Nephron (organoid): ENCODE results near the gene CNTNAP2.

Source experiments
- H3K27ac Mint-ChIP-seq, 3 experiments: 2 replicates each; pipeline ENCODE4 v1.8.0; 2020; ENCODE audit warnings: mixed read lengths in 3 of 3, mild to moderate bottlenecking in 2 of 3, moderate library complexity in 1 of 3
- H3K27me3 Mint-ChIP-seq: 2 replicates; pipeline ENCODE4 v1.8.0; 2021; ENCODE audit warnings: low read depth, mild to moderate bottlenecking, moderate library complexity, mixed read lengths
- H3K36me3 Mint-ChIP-seq: 2 replicates; pipeline ENCODE4 v1.8.0; 2020; ENCODE audit warnings: low read depth, mixed read lengths
- H3K4me1 Mint-ChIP-seq: 2 replicates; pipeline ENCODE4 v1.8.0; 2020; ENCODE audit warnings: mixed read lengths
- H3K4me3 Mint-ChIP-seq, 3 experiments: 2 replicates each; pipeline ENCODE4 v1.8.0; 2020; ENCODE audit warnings: mild to moderate bottlenecking in 3 of 3, mixed read lengths in 3 of 3, moderate library complexity in 2 of 3
- H3K9me3 Mint-ChIP-seq: 2 replicates; pipeline ENCODE4 v1.8.0; 2020; ENCODE audit warnings: mixed read lengths
- TF ChIP-seq, protein P1 (sequence below), 3 experiments: fragments of 200-600 bp; sonication (generic); IDR thresholded peaks; one replicate each; pipeline ENCODE4 v1.5.0; 2021; ENCODE audit warnings: antibody characterized with exemption in 3 of 3; ENCODE audit not compliant: unreplicated experiment in 3 of 3

CNTNAP2 gene

DNA sequence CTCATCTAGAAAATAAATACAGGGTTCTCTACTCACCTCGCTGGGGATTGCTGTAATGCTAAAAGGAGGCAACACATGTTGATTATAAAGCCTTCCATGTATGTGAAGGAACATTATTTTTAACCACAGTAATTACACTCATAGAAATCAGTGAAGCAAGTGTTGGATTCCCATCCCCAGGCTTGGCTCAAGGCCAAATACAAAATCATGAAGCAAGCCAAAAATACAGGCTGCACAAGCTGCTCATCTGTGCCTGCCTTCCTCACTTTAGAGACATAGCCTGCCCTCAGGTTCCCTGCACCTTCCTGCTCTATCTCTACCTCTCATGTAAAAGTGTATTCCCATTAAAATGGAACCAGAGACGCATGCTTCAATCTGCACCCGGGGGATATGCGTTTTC lies 1396.8 kb downstream of the CNTNAP2 start:
- H3K4me1 Mint-ChIP-seq, result peaks cover 25% of the 10 kb centered on the region
- no peaks in the 10 kb centered on the region for H3K27me3 Mint-ChIP-seq
- TF ChIP-seq, protein P1, sequence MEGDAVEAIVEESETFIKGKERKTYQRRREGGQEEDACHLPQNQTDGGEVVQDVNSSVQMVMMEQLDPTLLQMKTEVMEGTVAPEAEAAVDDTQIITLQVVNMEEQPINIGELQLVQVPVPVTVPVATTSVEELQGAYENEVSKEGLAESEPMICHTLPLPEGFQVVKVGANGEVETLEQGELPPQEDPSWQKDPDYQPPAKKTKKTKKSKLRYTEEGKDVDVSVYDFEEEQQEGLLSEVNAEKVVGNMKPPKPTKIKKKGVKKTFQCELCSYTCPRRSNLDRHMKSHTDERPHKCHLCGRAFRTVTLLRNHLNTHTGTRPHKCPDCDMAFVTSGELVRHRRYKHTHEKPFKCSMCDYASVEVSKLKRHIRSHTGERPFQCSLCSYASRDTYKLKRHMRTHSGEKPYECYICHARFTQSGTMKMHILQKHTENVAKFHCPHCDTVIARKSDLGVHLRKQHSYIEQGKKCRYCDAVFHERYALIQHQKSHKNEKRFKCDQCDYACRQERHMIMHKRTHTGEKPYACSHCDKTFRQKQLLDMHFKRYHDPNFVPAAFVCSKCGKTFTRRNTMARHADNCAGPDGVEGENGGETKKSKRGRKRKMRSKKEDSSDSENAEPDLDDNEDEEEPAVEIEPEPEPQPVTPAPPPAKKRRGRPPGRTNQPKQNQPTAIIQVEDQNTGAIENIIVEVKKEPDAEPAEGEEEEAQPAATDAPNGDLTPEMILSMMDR (IDR thresholded peaks at IDR 0.05; ENCODE audit: unreplicated experiment in 3 of 3), result no peak
- no peak overlapping the region for H3K4me3 Mint-ChIP-seq
- H3K9me3 Mint-ChIP-seq, result no peaks in the 10 kb centered on the region
- H3K36me3 Mint-ChIP-seq, result no peaks in the 10 kb centered on the region
- peak overlapping the region in 2 of 3 experiments; percentile 2 to 55 for H3K27ac Mint-ChIP-seq

DNA sequence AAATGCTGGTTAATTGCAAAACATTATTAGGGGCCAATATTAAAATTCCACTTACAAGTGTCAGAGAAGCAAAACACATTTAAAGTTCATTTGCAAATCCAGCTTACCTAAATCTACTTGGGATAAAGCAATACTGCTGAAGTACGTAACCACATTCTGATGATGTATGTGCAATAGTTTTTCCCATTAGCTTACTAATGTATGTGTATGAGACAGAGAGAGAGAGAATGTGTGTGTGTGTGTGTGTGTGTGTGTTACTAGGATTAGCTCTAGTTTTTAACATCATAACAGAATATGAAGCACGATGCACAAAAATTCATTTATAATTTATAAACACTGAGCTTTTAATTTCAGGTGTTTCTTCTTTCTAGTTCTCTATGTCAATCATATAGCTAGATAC lies 1399.8 kb downstream of the CNTNAP2 start:
- Mint-ChIP-seq H3K27ac (no peak overlapping the region), H3K27me3 (no peaks in the 10 kb centered on the region), H3K9me3 (no peaks in the 10 kb centered on the region), H3K4me3 (no peak overlapping the region), H3K4me1 (peaks cover 15% of the 10 kb centered on the region), H3K36me3 (no peaks in the 10 kb centered on the region)
- TF ChIP-seq, protein P1 (IDR thresholded peaks at IDR 0.05; ENCODE audit: unreplicated experiment in 3 of 3), result no peak

DNA sequence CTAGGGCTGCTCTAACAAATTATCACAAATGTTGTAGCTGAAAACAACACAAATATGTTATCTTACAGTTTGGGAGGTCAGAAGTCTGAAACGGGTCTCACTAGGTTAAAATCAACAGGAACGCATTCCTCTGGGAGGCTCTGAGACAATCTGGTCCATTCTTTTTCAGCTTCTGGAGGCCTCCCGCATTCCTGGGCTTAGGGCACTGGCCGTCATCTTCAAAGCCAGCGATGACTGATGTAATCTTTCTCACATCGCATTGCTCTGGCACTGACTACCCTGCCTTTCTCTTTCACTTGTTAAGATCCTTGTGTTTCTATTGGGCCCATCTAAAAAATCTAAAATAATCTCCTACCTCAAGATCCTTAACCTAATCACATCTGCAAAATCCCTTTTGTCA lies 1402.5 kb downstream of the CNTNAP2 start:
- TF ChIP-seq, protein P1 (IDR thresholded peaks at IDR 0.05; ENCODE audit: unreplicated experiment in 3 of 3), result no peak
- Mint-ChIP-seq H3K9me3 (no peaks in the 10 kb centered on the region), H3K4me3 (no peak overlapping the region), H3K27me3 (no peaks in the 10 kb centered on the region), H3K36me3 (no peaks in the 10 kb centered on the region), H3K4me1 (peaks cover 17% of the 10 kb centered on the region), H3K27ac (peak overlapping the region in 1 of 3 experiments; percentile 55)

DNA sequence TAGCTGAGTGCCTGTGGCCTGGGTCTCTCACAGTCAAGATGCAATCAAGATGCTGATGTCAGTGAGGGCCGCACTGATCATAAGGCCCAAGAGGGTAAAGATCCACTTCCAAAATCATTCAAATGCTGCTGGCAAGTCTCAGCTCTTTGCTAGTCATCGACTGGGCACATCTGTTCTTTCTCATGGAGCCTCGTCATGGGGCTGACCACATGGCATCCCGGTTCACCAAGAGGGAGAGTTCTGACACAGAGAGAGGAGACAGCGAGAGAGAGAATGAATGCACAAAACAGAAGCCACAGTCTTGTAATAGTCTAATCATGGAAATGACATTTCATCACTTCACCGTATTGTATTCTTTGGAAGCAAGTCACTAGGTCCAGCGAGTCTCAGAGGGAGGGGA lies 1406.5 kb downstream of the CNTNAP2 start:
- no peak overlapping the region for H3K4me3 Mint-ChIP-seq
- H3K9me3 Mint-ChIP-seq, result no peaks in the 10 kb centered on the region
- H3K27ac Mint-ChIP-seq, result no peak overlapping the region
- no peaks in the 10 kb centered on the region for H3K36me3 Mint-ChIP-seq
- peaks cover 17% of the 10 kb centered on the region for H3K4me1 Mint-ChIP-seq
- TF ChIP-seq, protein P1 (IDR thresholded peaks at IDR 0.05; ENCODE audit: unreplicated experiment in 3 of 3), result no peak
- H3K27me3 Mint-ChIP-seq, result no peaks in the 10 kb centered on the region

DNA sequence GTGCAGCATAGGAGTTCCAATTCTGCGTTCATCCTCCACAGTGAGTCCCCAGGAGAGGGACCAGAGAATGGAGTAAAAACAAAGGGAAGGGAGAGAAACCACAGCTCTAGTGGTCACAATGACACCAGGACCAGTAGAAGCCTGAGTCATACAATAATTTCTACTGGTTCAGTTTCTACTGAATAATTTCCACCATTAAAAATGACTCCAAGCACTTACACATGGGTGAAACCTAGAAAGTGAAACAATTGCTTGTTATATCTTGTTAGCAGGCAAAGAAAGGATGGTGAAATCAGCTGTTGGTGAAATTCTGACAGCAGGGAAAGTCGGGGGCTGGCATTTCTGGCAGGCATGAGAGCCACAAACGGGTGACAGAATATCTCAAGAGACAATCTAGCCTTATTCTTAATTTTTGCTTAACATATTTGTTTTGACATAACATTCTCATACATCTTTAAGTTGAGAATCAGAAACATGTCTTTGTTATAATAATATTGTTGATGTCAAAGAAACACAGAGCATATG lies 1408.2 kb downstream of the CNTNAP2 start:
- no peaks in the 10 kb centered on the region for H3K27me3 Mint-ChIP-seq
- TF ChIP-seq, protein P1 (IDR thresholded peaks at IDR 0.05; ENCODE audit: unreplicated experiment in 3 of 3), result no peak
- H3K36me3 Mint-ChIP-seq, result no peaks in the 10 kb centered on the region
- no peaks in the 10 kb centered on the region for H3K9me3 Mint-ChIP-seq
- no peak overlapping the region for H3K27ac Mint-ChIP-seq
- no peak overlapping the region for H3K4me3 Mint-ChIP-seq
- peaks cover 12% of the 10 kb centered on the region for H3K4me1 Mint-ChIP-seq

DNA sequence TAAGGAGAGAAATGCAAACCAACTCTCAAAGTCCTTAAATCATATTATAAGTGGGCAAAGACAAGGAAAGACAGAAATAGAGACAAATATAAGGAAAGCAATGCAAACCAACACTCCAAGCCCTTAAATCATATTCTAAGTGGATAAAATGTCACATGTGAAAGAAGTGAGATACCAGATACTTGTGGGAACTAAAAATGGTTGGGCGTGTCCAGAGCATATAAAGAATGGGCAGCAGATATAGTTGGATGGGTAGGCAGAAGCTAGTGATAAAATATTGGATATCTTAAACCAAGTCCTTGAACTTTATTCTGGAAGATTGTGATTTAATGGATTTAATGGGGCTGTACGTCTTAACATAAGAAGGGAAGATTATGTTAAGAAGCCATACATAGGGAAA lies 1408.7 kb downstream of the CNTNAP2 start:
- Mint-ChIP-seq H3K4me1 (peaks cover 12% of the 10 kb centered on the region), H3K27me3 (no peaks in the 10 kb centered on the region), H3K36me3 (no peaks in the 10 kb centered on the region), H3K4me3 (no peak overlapping the region), H3K27ac (no peak overlapping the region), H3K9me3 (no peaks in the 10 kb centered on the region)
- TF ChIP-seq, protein P1 (IDR thresholded peaks at IDR 0.05; ENCODE audit: unreplicated experiment in 3 of 3), result no peak
